Neural progenitor cell (in vitro differentiated cells): Measurements from ENCODE around the gene GNAZ.

Experiments
- CTCF ChIP-seq: fragments of 200-600 bp; sonication (generic); IDR thresholded peaks from 2 replicates; pipeline ENCODE4 v1.5.1; 2017; ENCODE audit warnings: antibody characterized with exemption, mild to moderate bottlenecking
- EZH2 ChIP-seq: fragments of 200-600 bp; sonication (generic); IDR thresholded peaks from 2 replicates; pipeline ENCODE4 v1.6.1; 2017; ENCODE audit warnings: antibody characterized with exemption, mild to moderate bottlenecking, moderate library complexity
- EZH2phosphoT487 ChIP-seq: fragments of 200-600 bp; sonication (generic); IDR thresholded peaks from 2 replicates; pipeline ENCODE4 v1.6.1; 2017; ENCODE audit warnings: antibody characterized with exemption

GRCh38 chr22:23138584-23139435, 68.5 kb downstream of the GNAZ start:
- TF ChIP-seq EZH2: no peak
- no peak for TF ChIP-seq CTCF
- no peak for TF ChIP-seq EZH2phosphoT487
